ENCODE results near the gene VSIG2.

The VSIG2 gene, protein sequence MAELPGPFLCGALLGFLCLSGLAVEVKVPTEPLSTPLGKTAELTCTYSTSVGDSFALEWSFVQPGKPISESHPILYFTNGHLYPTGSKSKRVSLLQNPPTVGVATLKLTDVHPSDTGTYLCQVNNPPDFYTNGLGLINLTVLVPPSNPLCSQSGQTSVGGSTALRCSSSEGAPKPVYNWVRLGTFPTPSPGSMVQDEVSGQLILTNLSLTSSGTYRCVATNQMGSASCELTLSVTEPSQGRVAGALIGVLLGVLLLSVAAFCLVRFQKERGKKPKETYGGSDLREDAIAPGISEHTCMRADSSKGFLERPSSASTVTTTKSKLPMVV

DNA sequence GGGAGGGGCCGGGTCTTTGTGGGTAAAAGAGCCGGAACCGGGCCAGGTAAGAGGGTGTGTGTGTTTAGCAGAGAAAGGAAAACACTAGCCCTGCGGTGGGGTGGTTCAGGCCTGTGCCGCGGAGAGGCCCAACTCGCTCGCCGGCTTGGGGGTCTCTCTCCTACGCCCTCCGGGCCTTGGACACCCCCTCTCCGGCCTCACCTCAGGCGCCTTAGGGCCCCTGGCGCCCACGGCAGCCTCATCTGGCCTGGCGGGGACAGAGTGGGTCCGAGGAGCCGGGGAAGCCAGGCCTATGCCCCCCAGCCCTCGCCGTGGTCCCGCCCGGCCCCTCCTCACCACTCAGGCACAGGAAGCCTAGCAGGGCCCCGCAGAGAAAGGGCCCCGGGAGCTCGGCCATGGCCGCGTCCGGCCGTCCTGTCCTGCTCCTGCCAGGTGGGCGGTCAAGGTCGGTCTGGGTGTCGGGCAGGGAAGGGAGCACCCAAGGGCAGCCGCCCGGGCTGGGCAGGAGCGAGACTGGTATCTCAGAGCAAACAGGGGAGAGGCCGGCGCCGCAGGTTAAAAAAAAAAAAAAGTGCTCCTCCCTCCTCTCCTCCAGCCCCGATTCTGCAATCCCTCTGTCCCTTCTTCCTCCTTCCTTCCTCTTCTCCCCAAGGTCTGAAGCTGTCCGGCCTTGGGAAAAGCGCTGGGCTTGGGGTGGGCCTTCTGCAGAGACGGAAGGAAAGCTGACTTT, at the start of gene VSIG2:
Gene VSIG2, minus strand, starts transcription at position 515 of the 730 bp plus-strand sequence. Its CDS starts 118 bp downstream, at position 397.
- TF ChIP-seq, protein P1, sequence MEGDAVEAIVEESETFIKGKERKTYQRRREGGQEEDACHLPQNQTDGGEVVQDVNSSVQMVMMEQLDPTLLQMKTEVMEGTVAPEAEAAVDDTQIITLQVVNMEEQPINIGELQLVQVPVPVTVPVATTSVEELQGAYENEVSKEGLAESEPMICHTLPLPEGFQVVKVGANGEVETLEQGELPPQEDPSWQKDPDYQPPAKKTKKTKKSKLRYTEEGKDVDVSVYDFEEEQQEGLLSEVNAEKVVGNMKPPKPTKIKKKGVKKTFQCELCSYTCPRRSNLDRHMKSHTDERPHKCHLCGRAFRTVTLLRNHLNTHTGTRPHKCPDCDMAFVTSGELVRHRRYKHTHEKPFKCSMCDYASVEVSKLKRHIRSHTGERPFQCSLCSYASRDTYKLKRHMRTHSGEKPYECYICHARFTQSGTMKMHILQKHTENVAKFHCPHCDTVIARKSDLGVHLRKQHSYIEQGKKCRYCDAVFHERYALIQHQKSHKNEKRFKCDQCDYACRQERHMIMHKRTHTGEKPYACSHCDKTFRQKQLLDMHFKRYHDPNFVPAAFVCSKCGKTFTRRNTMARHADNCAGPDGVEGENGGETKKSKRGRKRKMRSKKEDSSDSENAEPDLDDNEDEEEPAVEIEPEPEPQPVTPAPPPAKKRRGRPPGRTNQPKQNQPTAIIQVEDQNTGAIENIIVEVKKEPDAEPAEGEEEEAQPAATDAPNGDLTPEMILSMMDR (IDR thresholded peaks at IDR 0.05; ENCODE audit: borderline replicate concordance, insufficient read depth, low read depth, low read length) = no peak
- H3K4me3 ChIP-seq (ENCODE audit: low read depth, low read length) = no peak within 1 kb of the TSS

DNA sequence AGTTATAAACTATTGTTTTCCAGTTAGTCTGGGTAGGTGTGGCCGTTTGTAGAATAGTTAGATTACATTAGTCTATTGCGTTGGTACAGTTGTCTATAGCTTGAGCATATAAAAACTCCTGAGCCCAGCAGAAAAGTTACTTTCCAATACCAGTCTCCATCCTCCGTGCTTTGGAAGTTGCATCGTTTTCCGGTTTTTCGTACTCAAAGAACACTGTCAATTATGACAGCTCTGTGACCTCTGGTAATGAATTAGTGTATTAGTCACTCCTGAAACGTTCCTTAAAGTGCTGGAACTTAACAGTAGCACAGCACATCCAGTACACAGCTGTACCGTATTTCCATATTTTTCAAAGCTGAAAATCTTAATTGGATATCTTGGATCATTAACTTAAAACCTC, 49.0 kb upstream of the VSIG2 start:
- TF ChIP-seq, protein P1 (IDR thresholded peaks at IDR 0.05; ENCODE audit: borderline replicate concordance, insufficient read depth, low read depth, low read length) = no peak
- H3K4me3 ChIP-seq (ENCODE audit: low read depth, low read length) = peak overlapping the region; percentile 98

DNA sequence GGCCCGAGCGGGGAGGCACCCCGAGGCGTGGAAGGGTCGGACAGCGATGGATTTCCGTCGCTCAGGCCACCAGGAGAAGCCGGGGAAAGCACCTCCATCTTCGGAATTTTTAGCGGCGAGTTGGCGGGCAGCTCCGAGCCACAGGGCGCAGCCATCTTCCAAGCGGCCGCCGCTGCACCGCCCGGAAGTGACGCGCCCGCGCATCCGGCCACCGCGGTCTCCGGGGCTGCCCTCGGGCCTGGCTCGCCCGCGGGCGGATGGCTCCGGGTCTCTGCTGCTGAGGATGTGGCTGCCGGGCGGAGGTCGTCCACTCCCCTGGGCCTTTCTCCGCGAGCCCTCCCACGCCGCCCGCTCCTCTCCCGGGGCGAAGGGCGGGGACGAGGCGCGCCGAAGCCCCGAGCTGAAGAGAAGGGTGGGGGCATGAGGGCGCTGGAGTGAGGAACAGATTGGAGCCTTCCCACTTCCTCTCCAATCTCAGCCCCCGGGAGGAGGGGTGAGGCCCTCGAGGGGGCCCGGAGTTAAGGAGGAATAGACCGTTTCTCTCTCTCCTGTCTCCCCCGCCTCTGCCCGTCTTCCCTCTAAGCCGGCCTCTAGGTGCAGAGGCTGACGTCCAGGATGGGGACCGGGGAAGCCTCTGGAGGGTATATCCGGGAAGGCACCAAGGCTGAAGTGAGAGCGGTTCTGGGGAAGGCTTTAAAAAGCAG, 48.3 kb upstream of the VSIG2 start, which contains the start of gene MSANTD2:
Gene MSANTD2, minus strand, starts transcription at position 181 of the 704 bp plus-strand sequence. Its CDS starts 26 bp downstream, at position 155.
- H3K4me3 ChIP-seq (ENCODE audit: low read depth, low read length) = peak within 1 kb of the TSS; percentile 98
- TF ChIP-seq, protein P1 (IDR thresholded peaks at IDR 0.05; ENCODE audit: borderline replicate concordance, insufficient read depth, low read depth, low read length) = no peak

DNA sequence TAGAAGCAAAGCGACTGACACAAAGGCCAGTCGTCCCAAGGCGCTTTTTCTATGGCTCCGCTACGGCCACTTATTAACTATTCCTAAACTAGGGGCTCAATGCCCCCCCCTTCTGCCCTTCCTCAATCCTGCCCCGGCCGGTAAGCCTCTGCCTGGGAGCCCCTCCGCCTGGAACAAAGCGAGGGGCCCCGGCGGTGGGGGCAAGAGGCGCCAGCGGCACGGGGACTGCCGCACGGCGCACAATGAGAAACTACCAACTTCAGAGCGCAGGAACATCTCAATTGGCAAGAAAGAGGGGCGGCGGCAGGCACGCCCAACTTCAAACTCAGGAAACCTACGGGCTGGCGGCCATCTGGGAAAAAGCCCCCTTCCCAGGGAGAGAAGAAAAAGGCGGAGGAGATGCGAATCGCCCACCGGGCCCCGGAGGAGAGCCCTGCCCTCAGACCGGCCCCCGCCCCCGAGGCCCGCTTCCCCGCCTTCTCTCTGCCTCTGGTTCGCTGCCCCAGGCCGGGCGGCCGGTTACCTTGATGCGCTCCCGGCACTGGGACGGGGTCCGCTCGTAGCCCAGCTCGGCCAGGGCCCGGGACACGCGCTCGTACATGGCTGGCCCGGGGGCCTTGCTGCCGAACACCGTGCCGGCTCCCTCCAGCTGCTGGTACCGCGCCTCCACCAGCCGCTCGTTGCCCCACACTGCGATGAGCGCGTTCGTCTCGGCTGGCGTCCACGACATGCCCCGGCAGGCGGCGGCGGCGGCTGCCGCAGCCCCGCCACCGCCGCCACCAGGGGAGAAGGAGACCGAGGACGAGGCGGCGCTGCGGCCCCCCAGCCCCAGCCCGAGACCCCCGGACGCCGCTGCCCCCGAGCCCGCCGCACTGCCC, 47.5 kb upstream of the VSIG2 start:
- peak overlapping the region; percentile 98 for H3K4me3 ChIP-seq (ENCODE audit: low read depth, low read length)
- TF ChIP-seq, protein P1 (IDR thresholded peaks at IDR 0.05; ENCODE audit: borderline replicate concordance, insufficient read depth, low read depth, low read length) = no peak

DNA sequence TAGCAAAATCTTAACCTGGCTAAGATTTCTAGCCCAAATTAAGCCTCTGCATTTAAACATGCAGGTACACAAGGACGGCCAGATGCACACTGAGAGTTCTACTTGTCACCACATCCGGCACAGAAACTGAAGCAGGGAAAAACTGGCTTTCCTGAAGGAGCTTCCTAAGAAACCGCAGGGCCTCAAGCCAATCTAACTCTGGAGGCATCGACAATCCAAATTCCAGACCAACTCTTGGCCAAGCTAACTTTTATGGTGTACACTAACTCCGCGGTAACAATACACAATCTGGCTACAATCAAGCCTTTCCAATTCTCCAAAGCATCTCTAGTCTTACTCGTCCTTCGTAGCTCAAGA, 46.9 kb upstream of the VSIG2 start:
- H3K4me3 ChIP-seq (ENCODE audit: low read depth, low read length) = peak overlapping the region; percentile 98
- TF ChIP-seq, protein P1 (IDR thresholded peaks at IDR 0.05; ENCODE audit: borderline replicate concordance, insufficient read depth, low read depth, low read length) = no peak

DNA sequence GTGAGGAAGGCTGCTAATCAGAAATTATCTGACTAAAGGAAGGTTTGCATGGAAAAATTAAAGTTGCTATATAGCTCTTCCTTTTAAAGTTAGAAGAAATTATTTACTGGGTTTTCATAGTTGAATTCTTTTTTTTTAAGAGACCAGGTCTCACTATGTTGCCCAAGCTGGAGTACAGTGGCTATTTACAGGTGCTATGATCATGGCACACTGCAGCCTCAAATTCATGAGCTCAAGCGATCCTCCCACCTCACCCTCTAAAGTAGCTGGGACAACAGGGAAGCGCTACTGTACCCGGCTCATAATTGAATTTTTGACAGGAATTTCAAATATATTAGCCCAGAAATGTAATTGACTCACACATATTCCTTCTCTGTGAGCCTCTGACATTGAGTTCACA, 44.3 kb upstream of the VSIG2 start:
- TF ChIP-seq, protein P1 (IDR thresholded peaks at IDR 0.05; ENCODE audit: borderline replicate concordance, insufficient read depth, low read depth, low read length) = no peak
- H3K4me3 ChIP-seq (ENCODE audit: low read depth, low read length) = no peak overlapping the region

Data from GM12875 (cell line).